Activated T-cell treated with anti-CD3 and anti-CD28 coated beads for 1 hour (primary cell): ENCODE results near the gene B3GNT2.

Experiments used
- DNase-seq: peaks from one replicate; pipeline ENCODE4 v3.0.0-alpha.2; 2020; ENCODE audit warnings: low read depth

The B3GNT2 gene

DNA sequence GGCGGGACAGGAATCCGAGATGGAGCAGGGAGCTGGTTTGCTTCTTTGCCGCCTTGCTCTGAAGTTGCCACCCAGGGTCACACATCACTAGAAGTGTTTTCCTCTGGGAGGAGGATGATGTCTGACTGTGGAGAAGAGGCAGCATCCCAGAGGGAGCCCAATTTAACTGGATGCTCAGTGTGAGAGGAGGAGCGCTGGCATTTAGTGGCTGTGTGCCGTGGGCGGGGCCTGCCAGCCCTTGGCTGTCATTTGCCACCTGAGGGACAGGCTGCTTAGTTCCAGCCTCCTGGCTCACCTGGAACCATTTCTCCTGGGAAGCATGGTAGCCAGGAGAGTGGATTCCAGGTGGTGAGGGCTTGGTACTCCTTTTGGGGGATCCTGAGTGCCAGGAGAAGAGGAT is 9.6 kb downstream of the B3GNT2 start:
- DNase-seq: no peak

DNA sequence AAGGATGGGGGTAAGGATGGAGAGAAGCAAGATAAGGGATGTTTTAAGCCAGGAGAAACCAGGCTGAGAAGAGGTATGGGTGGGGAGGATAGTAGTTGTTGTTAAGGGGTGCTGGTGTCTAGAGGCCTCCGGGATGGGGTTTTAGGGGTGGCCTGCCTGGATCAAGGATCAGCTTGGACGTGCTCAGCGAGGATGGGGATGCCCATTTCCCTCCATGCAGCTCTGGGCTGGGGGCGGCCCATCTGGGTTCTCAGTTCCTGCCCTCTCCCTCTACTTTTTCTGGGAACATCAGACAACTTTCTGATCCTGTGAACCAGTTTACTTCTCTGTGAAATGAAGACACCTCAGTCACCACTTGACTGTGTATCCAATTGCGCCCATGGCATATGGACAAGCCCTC is 10.1 kb downstream of the B3GNT2 start:
- DNase-seq: no peak

DNA sequence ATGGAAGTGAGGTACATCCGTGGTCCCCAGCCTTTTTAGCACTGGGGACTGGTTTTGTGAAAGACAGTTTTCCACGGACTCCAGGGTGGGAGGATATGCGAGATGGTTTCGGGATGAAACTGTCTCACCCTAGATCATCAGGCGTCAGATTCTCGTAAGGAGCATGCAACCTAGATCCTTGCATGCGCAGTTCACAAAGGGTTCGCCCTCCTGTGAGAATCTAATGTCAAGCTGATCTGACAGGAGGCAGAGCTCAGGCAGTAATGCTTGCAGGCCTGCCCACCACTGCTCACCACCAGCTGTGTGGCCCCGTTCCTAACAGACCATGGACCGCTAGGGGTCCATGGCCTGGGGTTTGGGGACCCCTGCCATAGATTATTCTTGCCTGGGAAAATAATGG is 11.6 kb downstream of the B3GNT2 start:
- no peak for DNase-seq

DNA sequence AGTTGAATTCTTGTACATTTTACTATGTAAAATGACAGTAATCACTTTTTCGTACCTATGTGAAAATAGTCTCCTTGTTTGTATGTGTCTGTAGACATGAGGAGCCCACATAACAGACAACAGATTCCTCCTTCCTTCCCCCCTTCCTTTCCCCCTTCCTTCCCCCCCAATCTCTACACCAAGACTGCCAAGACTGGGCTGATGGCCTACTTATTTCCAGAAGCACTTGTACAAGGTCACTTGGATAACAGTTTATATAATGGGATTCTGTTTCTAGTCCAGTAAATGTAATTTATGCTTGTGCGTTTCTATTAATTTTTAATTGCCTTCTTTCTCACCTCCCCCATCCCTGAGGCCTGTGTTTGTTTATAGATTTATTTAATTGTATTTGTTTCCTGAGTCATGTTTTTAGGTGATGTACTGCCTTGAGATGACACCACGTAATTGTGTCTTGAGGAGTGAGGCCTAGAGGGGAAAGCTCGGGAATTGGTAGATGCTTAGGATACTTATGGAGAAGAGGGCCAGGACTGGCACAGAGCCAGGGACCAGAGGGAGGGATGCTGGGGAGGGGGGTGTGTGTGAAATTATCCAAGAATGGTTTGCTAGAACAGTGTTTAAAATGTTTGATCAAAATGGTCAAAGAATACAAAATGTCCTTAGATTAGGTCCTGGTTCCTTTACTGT is 12.3 kb downstream of the B3GNT2 start:
- no peak for DNase-seq

DNA sequence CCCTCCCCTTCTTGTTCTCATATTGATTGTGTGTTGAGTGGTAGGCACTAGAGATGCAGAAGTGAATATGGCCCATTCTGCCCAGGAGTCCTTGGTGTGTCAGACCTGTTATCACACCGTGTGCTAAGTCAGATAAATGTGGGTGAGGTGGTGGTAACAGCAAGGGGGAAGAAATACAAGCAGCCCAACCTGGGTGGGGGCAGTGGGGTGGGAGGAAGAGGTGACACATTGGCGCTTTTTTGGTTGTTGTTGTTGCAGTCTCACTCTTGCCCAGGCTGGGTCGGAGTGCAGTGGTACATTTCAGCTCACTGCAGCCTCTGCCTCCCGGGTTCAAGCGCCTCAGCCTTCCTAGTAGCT is 12.8 kb downstream of the B3GNT2 start:
- DNase-seq: no peak

DNA sequence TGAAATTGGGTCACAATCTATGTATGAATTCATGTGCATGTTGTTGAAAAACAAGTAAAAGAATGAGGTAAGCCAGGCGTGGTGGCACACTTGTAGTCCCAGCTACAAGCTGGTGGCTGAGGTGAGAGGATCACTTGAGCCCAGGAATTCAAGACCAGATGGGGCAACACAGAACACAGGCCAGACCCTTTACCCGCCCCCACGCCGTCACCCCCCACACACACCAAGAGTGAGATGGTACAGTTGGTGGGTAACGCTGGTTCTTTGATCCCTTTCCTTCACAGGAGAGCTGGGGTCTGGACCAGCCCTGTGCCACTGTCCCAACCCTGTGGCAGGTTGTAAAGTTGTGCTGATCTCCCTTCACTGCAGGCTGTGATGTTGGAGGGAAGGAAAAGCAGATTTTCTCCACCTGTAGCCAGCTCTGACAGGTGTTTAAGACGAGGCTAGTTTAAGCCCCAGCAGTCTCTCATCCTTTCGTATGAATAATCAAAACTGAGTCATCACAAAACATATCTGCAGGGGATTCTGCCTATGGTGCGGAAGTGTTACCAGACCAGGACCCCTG is 13.6 kb downstream of the B3GNT2 start:
- DNase-seq: no peak

DNA sequence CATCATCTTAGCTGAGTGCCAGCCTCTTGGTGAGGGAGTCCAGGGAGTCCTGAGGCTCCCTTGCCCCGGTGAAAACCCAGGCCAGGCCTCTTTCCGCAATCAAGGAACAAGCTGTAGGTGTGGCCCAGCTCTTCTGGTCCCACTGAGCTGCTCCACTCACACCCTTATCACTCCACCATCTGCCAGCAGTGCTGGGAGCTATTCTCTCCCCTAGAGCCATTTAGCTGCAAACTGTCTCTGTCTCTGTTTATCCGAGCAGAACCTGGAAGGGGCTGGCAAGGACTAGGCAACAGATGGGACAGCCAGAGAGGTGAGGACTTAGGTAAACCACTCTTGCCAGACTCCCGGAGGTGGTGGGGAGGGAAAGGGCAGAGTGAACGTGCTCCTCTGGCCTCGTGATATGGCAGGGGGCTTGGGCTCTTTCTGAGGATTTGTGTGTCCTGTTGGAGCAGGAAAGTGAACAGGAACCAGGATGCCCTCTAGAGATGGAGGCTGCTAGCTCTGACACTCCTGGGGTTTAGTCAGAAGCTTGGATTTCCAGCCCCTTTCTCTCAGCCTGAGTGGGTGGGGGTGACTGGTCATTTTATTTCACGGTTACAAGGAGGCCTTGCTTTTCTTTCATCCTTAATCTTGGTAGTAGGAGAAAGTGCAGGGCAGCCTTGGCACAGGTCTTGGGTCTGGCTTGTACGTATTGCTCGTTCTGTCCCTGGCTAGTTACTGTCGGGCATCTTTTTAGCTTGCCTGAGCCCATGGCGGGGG is 19.6 kb downstream of the B3GNT2 start:
- no peak for DNase-seq

DNA sequence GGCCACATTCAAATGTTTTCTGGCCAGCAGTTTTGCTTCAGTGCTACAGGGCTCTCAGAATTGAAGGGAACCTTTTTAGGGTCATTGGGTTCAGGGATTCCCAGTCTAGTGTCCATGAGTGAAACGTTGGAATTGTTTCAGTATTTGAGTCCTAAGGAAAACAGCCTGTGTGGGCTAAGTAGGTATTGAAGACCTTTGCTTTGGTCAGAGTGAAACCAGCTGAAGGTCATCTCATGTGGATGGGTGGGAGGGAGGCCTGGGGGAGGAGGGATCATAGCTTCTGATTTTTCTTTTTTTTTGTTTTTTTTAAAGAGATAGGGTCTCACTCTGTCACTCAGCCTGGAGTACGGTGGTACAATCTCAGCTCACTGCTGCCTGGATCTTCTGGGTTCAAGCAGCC is 20.2 kb downstream of the B3GNT2 start:
- no peak for DNase-seq

DNA sequence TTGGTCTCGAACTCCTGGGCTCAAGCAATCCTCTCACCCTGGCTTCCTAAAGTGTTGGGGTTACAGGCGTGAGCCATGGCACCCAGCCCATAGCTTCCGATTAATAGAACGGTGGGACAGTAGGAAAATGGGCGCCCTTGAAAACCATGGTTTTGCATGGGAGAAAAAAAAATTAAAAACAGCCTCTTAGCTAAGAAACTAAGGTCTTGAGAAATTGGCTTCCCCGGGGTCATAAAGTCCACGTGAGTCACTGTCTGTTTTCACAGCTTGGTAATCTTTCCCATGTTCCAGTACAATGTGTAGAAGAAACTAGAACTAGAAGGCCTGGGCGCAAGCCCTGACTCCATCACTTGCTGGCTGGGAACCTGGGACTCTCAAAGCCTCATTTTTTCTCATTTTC is 20.7 kb downstream of the B3GNT2 start:
- no peak for DNase-seq

DNA sequence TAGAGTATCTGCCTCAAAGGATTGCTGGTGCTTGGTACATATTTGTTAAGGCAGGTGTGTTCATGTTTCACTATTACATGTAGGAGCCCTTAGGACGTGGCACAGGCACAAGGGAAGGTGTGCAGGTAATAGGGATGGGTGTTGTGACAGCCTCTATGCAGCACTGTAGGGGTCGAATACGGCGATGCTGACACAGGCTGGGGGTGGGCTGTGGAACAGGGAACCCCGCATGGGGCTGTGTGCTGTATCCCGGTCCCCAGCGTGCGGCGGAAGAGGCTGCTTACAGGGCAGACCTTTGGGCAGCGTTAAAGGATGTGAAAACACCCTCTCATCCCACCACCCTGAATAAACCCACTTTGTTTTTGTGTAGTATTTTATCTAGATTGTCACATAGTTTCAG is 21.5 kb downstream of the B3GNT2 start:
- no peak for DNase-seq

DNA sequence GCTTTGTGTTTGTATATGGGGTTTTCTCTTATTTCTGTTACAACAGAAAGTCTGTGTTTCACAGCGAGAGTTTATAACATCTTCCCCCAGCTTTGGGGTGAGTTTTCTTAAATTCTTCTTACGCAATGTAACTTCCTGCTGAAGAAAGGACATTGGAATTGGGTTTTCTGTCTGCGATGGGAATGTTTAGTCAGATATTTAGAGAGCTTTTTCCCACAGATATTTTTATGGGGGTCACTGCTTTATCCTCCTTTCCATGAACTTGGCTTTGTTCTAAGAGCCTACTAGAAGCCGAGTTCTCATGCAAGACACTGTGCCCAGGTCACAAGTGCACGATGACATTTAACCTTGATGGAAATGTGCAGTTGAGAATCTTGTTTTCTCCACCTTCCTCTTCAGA is 22.1 kb downstream of the B3GNT2 start:
- DNase-seq: no peak

DNA sequence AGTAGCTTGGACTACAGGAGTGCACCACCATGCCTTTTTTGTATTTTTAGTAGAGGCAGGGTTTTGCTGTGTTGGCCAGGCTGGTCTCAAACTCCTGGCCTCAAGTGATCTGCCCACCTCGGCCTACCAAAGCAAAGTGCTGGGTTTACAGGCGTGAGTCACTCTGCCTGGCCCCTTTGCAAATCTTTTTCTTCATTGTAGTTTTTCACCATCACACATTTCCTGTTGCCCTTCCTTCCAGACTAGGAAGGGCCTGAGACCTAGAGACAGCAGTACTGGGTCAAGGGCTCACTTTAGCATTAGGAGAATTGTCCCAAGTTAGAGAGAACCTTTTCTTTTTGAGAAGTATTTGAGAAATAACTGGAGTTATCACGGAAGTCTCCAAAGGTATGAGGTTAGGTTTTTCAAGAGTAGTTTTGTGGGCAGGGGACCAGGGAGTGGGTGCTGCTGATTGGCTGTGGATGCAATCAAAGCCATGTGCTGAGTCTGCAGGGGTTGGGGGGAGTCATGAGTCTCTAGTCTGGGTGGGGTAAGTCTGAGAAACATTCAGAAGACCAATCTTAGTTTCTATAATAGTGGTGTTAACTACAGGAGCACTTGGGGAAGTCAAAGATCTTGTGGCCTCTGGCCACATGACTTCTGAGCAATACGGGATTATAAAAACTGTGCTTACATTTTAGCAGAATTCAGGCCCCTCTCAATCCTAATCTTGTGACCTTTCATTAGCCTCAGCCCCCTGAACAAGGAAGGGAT is 23.7 kb downstream of the B3GNT2 start:
- no peak for DNase-seq

DNA sequence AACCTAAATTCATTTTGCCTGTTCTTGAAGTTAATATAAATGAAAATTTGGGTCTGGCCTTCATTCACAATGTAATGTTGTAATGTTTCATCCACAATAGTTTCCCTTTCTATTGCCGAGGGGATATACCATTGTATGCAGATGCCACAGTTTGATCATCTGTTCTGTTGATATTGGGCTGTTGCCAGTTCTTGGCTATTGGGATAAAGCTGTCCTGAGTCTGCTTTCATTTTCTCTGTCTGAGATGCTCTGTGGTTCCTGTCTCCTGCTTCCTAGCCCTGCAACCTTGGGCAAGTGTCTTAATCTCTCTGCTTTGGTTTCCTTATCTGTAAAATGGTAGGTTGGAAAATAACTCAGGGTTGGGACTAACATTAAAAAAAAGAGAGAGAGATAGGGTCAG is 25.2 kb downstream of the B3GNT2 start:
- no peak for DNase-seq

DNA sequence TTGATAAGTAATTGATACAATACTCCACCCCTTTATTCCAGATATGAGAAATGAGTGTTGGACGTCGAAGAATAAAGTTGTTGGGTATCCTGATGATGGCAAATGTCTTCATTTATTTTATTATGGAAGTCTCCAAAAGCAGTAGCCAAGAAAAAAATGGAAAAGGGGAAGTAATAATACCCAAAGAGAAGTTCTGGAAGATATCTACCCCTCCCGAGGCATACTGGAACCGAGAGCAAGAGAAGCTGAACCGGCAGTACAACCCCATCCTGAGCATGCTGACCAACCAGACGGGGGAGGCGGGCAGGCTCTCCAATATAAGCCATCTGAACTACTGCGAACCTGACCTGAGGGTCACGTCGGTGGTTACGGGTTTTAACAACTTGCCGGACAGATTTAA is 26.3 kb downstream of the B3GNT2 start:
- DNase-seq: no peak

DNA sequence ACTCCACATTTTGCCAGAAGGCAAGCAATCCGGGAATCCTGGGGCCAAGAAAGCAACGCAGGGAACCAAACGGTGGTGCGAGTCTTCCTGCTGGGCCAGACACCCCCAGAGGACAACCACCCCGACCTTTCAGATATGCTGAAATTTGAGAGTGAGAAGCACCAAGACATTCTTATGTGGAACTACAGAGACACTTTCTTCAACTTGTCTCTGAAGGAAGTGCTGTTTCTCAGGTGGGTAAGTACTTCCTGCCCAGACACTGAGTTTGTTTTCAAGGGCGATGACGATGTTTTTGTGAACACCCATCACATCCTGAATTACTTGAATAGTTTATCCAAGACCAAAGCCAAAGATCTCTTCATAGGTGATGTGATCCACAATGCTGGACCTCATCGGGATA is 26.8 kb downstream of the B3GNT2 start:
- DNase-seq: no peak

DNA sequence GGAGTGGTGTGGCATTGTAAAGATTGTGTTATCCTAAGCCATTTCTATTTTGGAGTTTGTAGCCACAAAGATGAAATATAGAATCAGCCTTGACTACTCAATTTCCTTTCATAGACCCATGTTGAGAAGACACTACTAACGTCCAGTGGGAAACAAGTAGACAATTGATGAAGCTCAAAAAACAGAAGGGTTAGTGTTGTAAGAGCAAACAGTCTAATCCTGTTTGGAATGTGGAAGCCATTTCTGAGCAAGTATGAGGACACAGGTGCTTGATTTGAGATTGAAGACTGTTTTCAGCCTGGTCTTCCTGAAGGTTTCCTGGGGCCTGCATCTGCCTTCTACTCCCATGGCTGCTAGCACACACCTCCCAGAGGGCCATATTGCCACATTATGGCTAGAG is 29.1 kb downstream of the B3GNT2 start:
- no peak for DNase-seq

DNA sequence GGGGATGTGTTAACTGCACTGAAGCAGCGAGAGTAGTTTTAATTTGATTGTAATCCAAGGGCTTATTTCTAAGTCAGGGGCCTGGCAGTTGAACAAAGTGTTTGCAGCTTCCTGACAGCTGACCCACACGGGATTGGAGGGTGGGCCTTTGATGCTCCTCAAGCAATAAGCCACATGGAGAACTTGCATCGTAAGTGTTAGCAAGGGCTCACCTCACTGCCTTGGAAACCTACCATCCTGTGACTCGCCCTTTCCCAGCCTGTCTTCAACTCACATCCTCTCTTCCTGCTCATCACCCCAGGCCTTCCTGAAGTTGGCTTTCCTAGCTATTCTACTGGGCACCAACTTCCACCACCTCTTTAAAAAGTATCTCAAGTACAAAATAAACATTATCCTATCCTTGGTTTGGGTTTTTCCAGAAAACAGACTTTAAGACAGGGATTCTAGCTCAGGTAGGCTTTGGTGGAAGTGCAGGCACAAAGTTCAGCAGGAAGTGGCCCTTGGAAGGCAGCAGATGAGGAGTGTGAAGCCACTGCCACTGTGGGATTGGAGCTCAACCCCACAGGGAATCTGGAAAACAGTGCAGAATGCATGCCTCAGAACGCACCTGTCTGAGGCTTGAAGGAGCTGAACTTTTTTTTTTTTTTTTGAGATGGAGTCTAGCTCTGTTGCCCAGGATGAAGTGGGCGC is 31.6 kb downstream of the B3GNT2 start:
- no peak for DNase-seq

DNA sequence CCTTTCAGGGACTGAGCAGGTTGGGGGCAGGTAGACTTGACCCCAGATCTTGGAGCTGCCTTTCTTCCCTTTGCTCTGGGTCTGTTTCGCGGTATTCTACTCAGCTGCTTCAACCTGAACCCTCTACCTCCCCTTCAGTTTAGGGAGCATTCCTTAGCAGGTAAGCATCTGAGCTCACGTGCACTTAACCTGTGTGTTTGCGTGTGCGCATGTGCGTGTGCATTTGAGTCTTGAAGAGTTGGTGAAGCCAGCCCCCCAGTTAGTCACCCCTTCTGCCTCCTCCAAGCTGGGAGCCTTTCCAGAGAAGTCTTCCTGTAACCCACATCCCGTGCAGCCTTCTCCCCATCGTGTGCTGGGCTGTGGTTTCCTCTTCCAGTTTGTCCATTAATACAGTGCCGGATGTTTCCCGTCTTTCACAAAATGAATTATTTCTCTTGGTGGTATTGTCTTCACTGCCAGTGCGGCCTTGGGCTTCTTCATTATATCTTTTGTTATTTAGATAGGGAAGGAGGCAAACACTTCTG is 33.2 kb downstream of the B3GNT2 start:
- no peak for DNase-seq

DNA sequence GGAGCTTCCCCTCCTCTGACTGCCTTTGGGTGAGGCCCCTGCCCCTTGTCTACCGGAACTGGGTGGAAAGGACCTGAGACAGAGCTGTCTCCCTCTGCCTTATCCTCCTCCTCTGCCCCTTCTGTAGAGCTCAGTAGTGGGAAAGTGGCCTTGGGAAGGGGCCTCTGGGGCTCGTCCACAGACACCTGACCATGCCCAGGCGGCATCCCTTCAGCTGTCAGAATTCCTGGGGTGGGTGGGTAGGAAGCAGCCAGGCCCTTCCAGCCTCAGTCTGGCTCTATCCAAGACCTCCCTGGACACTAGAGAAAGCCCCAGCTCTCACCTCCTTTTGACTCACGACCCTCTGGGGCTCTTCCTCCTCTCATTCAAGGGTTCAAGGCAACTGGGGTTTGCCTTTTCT is 35.6 kb downstream of the B3GNT2 start:
- DNase-seq: no peak

DNA sequence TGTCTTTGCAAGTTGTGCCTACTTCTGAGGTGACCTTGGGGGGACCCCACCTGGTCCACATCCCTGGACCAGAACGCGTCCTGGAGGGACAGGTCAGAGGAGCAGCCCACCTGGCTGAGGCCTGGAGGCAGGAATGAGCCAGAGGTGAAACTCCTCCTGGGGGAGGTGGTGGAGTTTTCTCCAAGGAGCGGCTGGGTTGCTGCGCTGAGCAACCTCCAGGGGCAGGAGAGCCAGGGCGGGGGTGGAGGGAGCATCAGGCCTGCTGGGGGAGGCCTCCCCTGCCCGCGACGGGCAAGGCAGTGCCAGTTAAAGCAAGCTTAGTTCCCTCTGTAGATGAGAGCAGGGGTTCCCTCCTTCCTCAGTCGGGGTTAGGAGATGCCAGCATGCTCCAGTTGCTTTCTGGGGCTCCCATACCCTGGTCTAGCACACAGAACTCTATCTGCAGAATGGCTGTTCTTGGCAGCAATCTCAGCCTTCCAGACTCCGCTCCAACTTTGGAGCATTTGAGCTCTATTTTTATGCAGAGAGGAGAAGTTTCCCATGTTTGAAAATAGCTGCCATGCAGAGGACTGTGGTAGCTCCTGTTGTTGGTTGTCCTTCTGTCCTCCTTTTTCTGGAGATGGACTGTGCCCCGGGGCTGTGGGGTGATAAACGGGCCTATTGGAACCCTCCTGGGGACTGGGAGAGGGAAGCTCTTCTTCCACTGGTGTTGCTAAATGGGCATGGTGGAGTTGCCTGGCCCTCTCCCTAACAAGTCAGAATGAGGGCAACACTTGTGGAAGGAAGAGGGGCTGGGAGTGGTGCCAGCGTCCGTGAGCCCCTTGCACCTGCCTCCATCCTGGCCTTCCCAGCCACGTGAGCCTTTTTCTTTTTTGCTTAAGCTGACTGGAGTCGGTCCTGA is 39.1 kb downstream of the B3GNT2 start:
- no peak for DNase-seq

DNA sequence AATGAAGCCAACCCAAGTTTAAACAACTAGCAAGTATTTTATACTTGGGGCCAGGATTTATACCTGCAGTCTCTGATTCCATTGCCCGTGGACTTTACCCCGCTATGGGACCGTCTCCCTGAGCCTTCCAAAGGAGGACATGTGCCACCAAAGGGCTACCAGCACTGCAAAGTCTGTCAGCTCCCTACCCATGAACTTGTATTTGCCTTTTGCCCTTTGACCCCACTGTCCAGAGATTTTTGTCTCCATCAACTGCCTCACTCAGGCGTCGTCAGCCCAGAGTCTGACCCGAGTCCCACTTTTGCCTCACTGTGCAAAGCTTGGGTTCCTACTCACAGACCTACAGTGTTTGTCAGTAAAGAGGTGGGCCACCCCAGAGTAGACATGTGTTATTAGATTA is 40.6 kb downstream of the B3GNT2 start:
- no peak for DNase-seq
